Measurements from ENCODE around the gene PLEKHG4.

PLEKHG4 gene

GRCh38 chr16:67270931-67271338 lies 8.4 kb upstream of the PLEKHG4 start:
- no peak for TF ChIP-seq CTCF (IDR thresholded peaks at IDR 0.05)

GRCh38 chr16:67271446-67271845 lies 7.9 kb upstream of the PLEKHG4 start:
- TF ChIP-seq CTCF (IDR thresholded peaks at IDR 0.05) = no peak

GRCh38 chr16:67275321-67275720 lies 4.0 kb upstream of the PLEKHG4 start:
- no peak for TF ChIP-seq CTCF (IDR thresholded peaks at IDR 0.05)

GRCh38 chr16:67277294-67277998 lies 1.9 kb upstream of the PLEKHG4 start:
- TF ChIP-seq CTCF (IDR thresholded peaks at IDR 0.05) = no peak

GRCh38 chr16:67277999-67278772 lies 1.1 kb upstream of the PLEKHG4 start:
- TF ChIP-seq CTCF (IDR thresholded peaks at IDR 0.05) = no peak

GRCh38 chr16:67278773-67279295 lies 498 bp upstream of the PLEKHG4 start:
- peak; percentile 46 for TF ChIP-seq CTCF (IDR thresholded peaks at IDR 0.05)

- no peak for TF ChIP-seq CTCF (IDR thresholded peaks at IDR 0.05)
Measured at GRCh38 chr16:67280090-67281015, 1.0 kb downstream of the PLEKHG4 start.

All from LNCAP (cell line).